Endothelial cell (in vitro differentiated cells): ENCODE results near the gene LMF2. TPM values are rescaled to one million over a fixed set of nuclear protein-coding genes. Genes with fewer than 3 reads are reported as not detected.

ENCODE experiments used
- DNase-seq: peaks from one replicate; pipeline ENCODE4 v3.0.0; 2021; ENCODE audit warnings: low spot score
- H3K27ac Mint-ChIP-seq: one replicate; pipeline ENCODE4 v1.8.0; 2021; ENCODE audit warnings: mixed read lengths, inconsistent platforms; ENCODE audit not compliant: unreplicated experiment
- H3K27me3 Mint-ChIP-seq: one replicate; pipeline ENCODE4 v1.8.0; 2021; ENCODE audit warnings: mild to moderate bottlenecking, moderate library complexity, mixed read lengths, inconsistent platforms; ENCODE audit not compliant: unreplicated experiment
- H3K36me3 Mint-ChIP-seq: one replicate; pipeline ENCODE4 v1.8.0; 2021; ENCODE audit warnings: mild to moderate bottlenecking, low read depth, mixed read lengths, inconsistent platforms; ENCODE audit not compliant: unreplicated experiment
- H3K4me1 Mint-ChIP-seq: one replicate; pipeline ENCODE4 v1.8.0; 2021; ENCODE audit warnings: mild to moderate bottlenecking, mixed read lengths, inconsistent platforms; ENCODE audit not compliant: unreplicated experiment
- H3K4me3 Mint-ChIP-seq: one replicate; pipeline ENCODE4 v1.8.0; 2021; ENCODE audit warnings: mild to moderate bottlenecking, mixed read lengths, inconsistent platforms; ENCODE audit not compliant: unreplicated experiment
- H3K9me3 Mint-ChIP-seq: one replicate; pipeline ENCODE4 v1.8.0; 2021; ENCODE audit warnings: mixed read lengths, inconsistent platforms; ENCODE audit not compliant: unreplicated experiment
- total RNA-seq: library from RNA; stranded (reverse); fragmentation: NEBNext Ultra II Directional; extraction: Animal tissue kit (Norgen Biotek cat#: 25700); gene quantifications from one replicate; pipeline ENCODE4 v1.2.1, GENCODE V29; 2021; ENCODE audit not compliant: unreplicated experiment
- TF ChIP-seq, protein P1 (sequence below): fragments of 200-600 bp; sonication (generic); IDR thresholded peaks from one replicate; pipeline ENCODE4 v1.5.0; 2021; ENCODE audit warnings: antibody characterized with exemption; ENCODE audit not compliant: unreplicated experiment

LMF2 gene
- total RNA-seq, 1 donor from 2014 or later = 88.2 TPM

DNA sequence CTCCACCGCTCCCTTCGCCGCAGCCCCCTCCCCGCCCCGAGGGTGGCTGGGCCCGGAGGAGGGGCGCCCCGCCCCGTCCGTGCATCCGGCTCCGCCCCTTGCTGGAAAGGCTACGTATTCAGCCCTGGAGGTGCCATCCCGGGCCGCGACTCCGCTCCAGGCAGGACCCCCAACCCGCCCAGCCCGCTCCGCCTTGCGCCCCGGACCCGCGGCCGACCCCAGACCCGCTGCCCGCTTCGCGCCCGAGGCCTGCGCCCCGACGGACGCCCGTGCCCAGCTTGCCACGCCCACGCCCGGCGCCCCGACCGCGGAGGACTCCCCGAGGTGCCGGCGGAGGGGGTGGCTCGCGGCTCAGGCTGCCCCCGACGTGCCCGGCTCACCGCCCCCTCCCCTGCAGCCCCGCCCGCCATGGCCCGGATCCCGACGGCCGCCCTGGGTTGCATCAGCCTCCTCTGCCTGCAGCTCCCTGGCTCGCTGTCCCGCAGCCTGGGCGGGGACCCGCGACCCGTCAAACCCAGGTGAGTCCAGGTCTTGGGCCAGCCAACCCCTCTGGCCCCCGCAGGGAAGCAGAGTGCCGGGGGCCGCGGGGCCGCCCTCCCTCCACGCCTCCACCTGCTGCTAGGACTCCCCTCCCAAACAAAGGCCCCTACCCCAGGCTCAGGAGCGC lies 25.9 kb downstream of the LMF2 start, which contains the start of gene ADM2:
Gene ADM2 (plus strand): TSS at position 104 of the 667 bp plus-strand sequence. CDS start 305 bp downstream, at position 409.
- TF ChIP-seq, protein P1, sequence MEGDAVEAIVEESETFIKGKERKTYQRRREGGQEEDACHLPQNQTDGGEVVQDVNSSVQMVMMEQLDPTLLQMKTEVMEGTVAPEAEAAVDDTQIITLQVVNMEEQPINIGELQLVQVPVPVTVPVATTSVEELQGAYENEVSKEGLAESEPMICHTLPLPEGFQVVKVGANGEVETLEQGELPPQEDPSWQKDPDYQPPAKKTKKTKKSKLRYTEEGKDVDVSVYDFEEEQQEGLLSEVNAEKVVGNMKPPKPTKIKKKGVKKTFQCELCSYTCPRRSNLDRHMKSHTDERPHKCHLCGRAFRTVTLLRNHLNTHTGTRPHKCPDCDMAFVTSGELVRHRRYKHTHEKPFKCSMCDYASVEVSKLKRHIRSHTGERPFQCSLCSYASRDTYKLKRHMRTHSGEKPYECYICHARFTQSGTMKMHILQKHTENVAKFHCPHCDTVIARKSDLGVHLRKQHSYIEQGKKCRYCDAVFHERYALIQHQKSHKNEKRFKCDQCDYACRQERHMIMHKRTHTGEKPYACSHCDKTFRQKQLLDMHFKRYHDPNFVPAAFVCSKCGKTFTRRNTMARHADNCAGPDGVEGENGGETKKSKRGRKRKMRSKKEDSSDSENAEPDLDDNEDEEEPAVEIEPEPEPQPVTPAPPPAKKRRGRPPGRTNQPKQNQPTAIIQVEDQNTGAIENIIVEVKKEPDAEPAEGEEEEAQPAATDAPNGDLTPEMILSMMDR = no peak
- Mint-ChIP-seq H3K4me3 (peak within 1 kb of the TSS; percentile 25), H3K4me1 (no peaks in the 10 kb centered on the region), H3K27ac (no peak within 1 kb of the TSS), H3K36me3 (no peaks in the 10 kb centered on the region), H3K9me3 (no peaks in the 10 kb centered on the region), H3K27me3 (peaks cover 32% of the 10 kb centered on the region)
- DNase-seq = peak; percentile 36

DNA sequence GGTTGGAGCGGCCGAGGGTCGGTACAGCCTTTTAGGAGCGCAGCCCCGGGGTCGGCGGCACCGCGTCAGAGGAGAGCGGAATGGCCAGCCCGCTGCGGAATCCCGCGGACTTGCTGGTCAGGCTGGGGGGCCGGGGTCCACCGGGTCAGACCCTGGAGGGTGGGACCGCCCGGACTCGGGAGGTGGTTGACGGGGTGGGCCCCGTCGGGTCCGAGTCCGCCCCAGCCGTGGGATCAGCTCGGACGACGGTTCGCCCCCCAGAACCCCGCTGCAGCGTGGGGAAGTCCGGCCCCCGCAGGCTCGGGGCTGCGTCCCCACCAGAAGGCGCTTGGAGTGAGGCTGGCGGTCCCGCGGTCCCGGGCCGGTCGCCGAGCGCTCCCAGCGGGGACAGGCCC lies 26.5 kb downstream of the LMF2 start:
- Mint-ChIP-seq H3K9me3 (no peaks in the 10 kb centered on the region), H3K36me3 (no peaks in the 10 kb centered on the region), H3K4me3 (peak overlapping the region; percentile 25), H3K27me3 (peaks cover 32% of the 10 kb centered on the region), H3K27ac (no peak overlapping the region), H3K4me1 (no peaks in the 10 kb centered on the region)
- no peak for DNase-seq
- TF ChIP-seq, protein P1 = no peak

DNA sequence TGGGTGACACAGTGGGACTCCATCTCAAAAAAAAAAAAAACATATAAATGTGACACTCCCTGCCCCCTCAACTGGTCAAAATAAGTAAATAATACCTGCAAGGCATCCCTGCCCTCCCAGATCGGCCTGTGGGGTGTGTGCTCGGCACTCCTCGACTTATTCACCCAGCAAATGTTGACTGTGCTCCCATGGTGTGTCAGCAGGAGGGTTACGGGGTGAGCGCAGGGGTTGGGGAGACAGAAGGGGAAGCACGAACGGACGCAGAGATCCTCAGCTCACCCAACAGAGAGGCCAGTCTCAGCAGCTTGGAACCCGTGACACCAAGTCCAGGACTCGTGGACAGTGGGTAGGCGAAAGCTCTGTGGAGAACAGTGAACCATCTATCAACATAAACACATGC lies 27.8 kb downstream of the LMF2 start:
- peaks cover 28% of the 10 kb centered on the region for H3K27me3 Mint-ChIP-seq
- no peaks in the 10 kb centered on the region for H3K4me1 Mint-ChIP-seq
- H3K36me3 Mint-ChIP-seq = no peaks in the 10 kb centered on the region
- no peak overlapping the region for H3K27ac Mint-ChIP-seq
- H3K9me3 Mint-ChIP-seq = no peaks in the 10 kb centered on the region
- TF ChIP-seq, protein P1 = no peak
- H3K4me3 Mint-ChIP-seq = no peak overlapping the region
- DNase-seq = no peak

DNA sequence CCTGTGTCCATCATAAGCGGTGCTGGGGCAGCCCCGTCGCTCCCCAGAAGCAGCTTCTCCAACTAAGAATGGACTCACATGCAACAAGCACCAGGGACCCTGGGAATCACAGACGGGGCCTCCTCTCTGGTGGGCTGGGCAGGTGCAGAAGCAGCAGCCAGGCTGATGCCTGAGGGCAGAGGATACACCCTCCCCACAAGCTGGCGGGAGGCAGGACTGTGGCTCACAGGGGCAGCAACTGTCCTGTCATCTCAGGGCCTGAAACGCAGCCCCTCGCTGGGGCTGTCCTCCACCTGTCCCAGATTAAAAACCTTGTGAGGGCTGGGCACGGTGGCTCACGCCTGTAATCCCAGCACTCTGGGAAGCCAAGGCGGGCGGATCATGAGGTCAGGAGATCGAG lies 29.6 kb downstream of the LMF2 start:
- Mint-ChIP-seq H3K27me3 (peaks cover 39% of the 10 kb centered on the region), H3K4me3 (no peak overlapping the region), H3K27ac (no peak overlapping the region), H3K36me3 (no peaks in the 10 kb centered on the region), H3K9me3 (no peaks in the 10 kb centered on the region), H3K4me1 (peaks cover 13% of the 10 kb centered on the region)
- TF ChIP-seq, protein P1 = no peak
- DNase-seq = no peak

DNA sequence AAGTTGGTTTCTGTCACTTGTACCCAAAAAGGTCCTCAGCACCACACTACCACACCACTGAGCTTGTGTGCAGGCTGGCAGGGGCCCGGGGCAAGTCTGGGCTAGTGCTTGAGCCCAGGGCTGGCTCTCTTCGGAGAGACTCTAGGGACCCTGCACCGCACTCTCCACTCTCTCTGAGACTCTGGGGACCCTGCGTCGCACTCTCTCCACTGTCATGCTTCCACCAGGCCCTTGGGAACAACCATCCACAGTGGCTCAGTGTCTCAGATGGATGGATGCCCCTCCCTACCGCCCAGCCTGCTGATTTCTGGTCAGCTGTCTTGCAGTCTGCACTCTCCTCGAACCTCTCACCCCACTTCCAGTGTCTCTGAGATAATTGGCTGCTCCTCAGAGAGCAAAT lies 30.6 kb downstream of the LMF2 start:
- TF ChIP-seq, protein P1 = no peak
- Mint-ChIP-seq H3K36me3 (no peaks in the 10 kb centered on the region), H3K27ac (no peak overlapping the region), H3K4me3 (no peak overlapping the region), H3K9me3 (no peaks in the 10 kb centered on the region), H3K4me1 (peaks cover 14% of the 10 kb centered on the region), H3K27me3 (peaks cover 43% of the 10 kb centered on the region)
- DNase-seq = no peak
